Right lobe of liver (tissue), 6 donors: ENCODE measurements around the gene VPS37C. TPM values are rescaled to one million over a fixed set of nuclear protein-coding genes. Genes with fewer than 3 reads are reported as not detected.
A peak's percentile ranks its signal among the peaks of the same experiment; 100 is the strongest.

Experiments
- ATAC-seq, 4 donors: fragments of 200-7000 bp; cut with Tn5 transposase; one replicate each; pipeline ENCODE4 v1.9.1; 2020; ENCODE audit warnings: mild to moderate bottlenecking in 4 of 4, moderate library complexity in 4 of 4
- DNase-seq, 3 donors: peaks; one replicate each; pipeline ENCODE4 v3.0.0-alpha.2; 2020
- H3K27ac ChIP-seq, 3 donors: fragments of 200-600 bp; one replicate each; pipeline ENCODE4 v1.8.0; 2022
- H3K27me3 ChIP-seq, 2 donors: fragments of 200-600 bp; one replicate each; pipeline ENCODE4 v1.8.0; 2022
- H3K36me3 ChIP-seq, 4 donors: fragments of 200-600 bp; sonication (generic) in 1 of 4; one replicate each; pipeline versions ENCODE4 v1.5.1 to v1.8.0; 2017 to 2022; ENCODE audit warnings: control low read depth in 1 of 4
- H3K4me1 ChIP-seq, 4 donors: fragments of 200-600 bp; sonication (generic) in 1 of 4; one replicate each; pipeline versions ENCODE4 v1.5.1 to v1.8.0; 2017 to 2022; ENCODE audit warnings: control low read depth in 1 of 4
- H3K4me3 ChIP-seq, 3 donors: fragments of 200-600 bp; one replicate each; pipeline ENCODE4 v1.8.0; 2022
- H3K9me3 ChIP-seq, 4 donors: fragments of 200-600 bp; sonication (generic) in 1 of 4; one replicate each; pipeline versions ENCODE4 v1.5.1 to v1.8.0; 2017 to 2022; ENCODE audit warnings: control low read depth in 1 of 4
- CTCF ChIP-seq, 4 donors: fragments of 200-600 bp in 3 of 4; fragments of 450-650 bp in 1 of 4; IDR thresholded peaks; one replicate each; pipeline versions ENCODE4 v1.5.1 to v1.8.0; 2016 to 2022; ENCODE audit warnings: antibody characterized with exemption in 4 of 4, mild to moderate bottlenecking in 2 of 4
- POLR2A ChIP-seq: fragments of 450-650 bp; IDR thresholded peaks from one replicate; pipeline ENCODE4 v1.6.1; 2017; ENCODE audit warnings: antibody characterized with exemption, mild to moderate bottlenecking
- WGBS: methylation state at CpG from one replicate; pipeline ENCODE4 v1.1.6; 2018; ENCODE audit warnings: low coverage, low lambda C conversion rate; ENCODE audit not compliant: insufficient coverage; ENCODE audit errors: missing lambda C conversion rate; 5-methylcytosine and 5-hydroxymethylcytosine counted together
- intact Hi-C, 2 donors: fragments of 100-400 bp; cut with DNase I; formaldehyde crosslinking; loops; one replicate each; pipeline versions ENCODE4 v1.11.2 to v1.14.1; 2022
- total RNA-seq, 6 experiments: library from RNA; depleted of rRNA in 2 of 6; stranded (reverse); fragments of >200 nt in 2 of 6; fragmentation: NEBNext Ultra II Directional in 3 of 6; extraction: Animal tissue kit (Norgen Biotek cat#: 25700) in 3 of 6; gene quantifications; one replicate each; pipeline versions ENCODE4 v1.1.0 to v1.2.4, GENCODE V29; 2016 to 2023
- donor health status: DM: no; HTN: yes; CAD: no.
- donor health status: DM: no; HTN: no; CAD: no.
- donor health status: DM: no; HTN: no; CAD: no.
- donor health status: DM: no; HTN: yes; CAD: no.
- donor health status: DM: no; HTN: yes; CAD: no.

VPS37C gene
- total RNA-seq, 6 experiments from 2014 or later = 4.6 to 7.6 (median 6.0) TPM

GRCh38 chr11:61122761-61123160 lies 38.5 kb downstream of the VPS37C start:
- 83% methylated on average over 1 of the region's 13 CpGs for WGBS
- no peak for TF ChIP-seq CTCF (IDR thresholded peaks at IDR 0.05)

GRCh38 chr11:61121917-61122316 lies 39.3 kb downstream of the VPS37C start:
- intact Hi-C loops = loop anchor here in 1 of 2 donors (10.0 kb wide), 1 partner anchor 137 kb away; no protein-coding TSS in a partner anchor
- no peaks in the 10 kb centered on the region for H3K9me3 ChIP-seq
- 70% methylated on average over 2 of the region's 2 CpGs for WGBS
- H3K4me1 ChIP-seq = no peaks in the 10 kb centered on the region
- H3K27me3 ChIP-seq = no peaks in the 10 kb centered on the region
- H3K27ac ChIP-seq = no peak overlapping the region
- DNase-seq = no peak
- TF ChIP-seq CTCF (IDR thresholded peaks at IDR 0.05) (no peak), POLR2A (no peak)
- no peaks in the 10 kb centered on the region for H3K36me3 ChIP-seq
- ATAC-seq = no peak
- H3K4me3 ChIP-seq = no peak overlapping the region

More at GRCh38 chr11:61122761-61123160, 38.5 kb downstream of the VPS37C start:
- intact Hi-C loops = loop anchor here in 1 of 2 donors (10.0 kb wide), 1 partner anchor 138 kb away; no protein-coding TSS in a partner anchor
- peak in 1 of 3 donors; percentile 10 for DNase-seq
- H3K27ac ChIP-seq = no peak overlapping the region
- H3K4me1 ChIP-seq = no peaks in the 10 kb centered on the region
- no peaks in the 10 kb centered on the region for H3K27me3 ChIP-seq
- H3K36me3 ChIP-seq = no peaks in the 10 kb centered on the region
- H3K4me3 ChIP-seq = no peak overlapping the region
- no peak for ATAC-seq
- no peaks in the 10 kb centered on the region for H3K9me3 ChIP-seq

- intact Hi-C loops = loop anchor here in 1 of 2 donors (10.0 kb wide), 1 partner anchor 137 kb away; no protein-coding TSS in a partner anchor
- WGBS = 6% methylated on average over 3 of the region's 15 CpGs
- TF ChIP-seq CTCF (IDR thresholded peaks at IDR 0.05) = no peak
- TF ChIP-seq POLR2A = no peak
Measured at GRCh38 chr11:61121192-61121831, 39.9 kb downstream of the VPS37C start.

GRCh38 chr11:61120706-61121191 lies 40.5 kb downstream of the VPS37C start:
- Histone ChIP-seq H3K27ac (no peak overlapping the region), H3K27me3 (no peaks in the 10 kb centered on the region), H3K4me3 (no peak overlapping the region), H3K36me3 (no peaks in the 10 kb centered on the region), H3K9me3 (no peaks in the 10 kb centered on the region), H3K4me1 (no peaks in the 10 kb centered on the region)
- no CpG with 5 or more reads among the region's 5 CpGs for WGBS
- DNase-seq = no peak
- ATAC-seq = no peak
- intact Hi-C loops = loop anchor here in 1 of 2 donors (10.0 kb wide), 1 partner anchor 136 kb away; no protein-coding TSS in a partner anchor
- no peak for TF ChIP-seq POLR2A

More at GRCh38 chr11:61121192-61121831, 39.9 kb downstream of the VPS37C start:
- H3K4me3 ChIP-seq = no peak overlapping the region
- no peaks in the 10 kb centered on the region for H3K9me3 ChIP-seq
- H3K27me3 ChIP-seq = no peaks in the 10 kb centered on the region
- H3K4me1 ChIP-seq = no peaks in the 10 kb centered on the region
- ATAC-seq (peak in 2 of 4 donors; percentile 23 to 40), DNase-seq (no peak)
- no peaks in the 10 kb centered on the region for H3K36me3 ChIP-seq
- H3K27ac ChIP-seq = no peak overlapping the region

- TF ChIP-seq CTCF (IDR thresholded peaks at IDR 0.05) (no peak), POLR2A (no peak)
- H3K9me3 ChIP-seq = no peaks in the 10 kb centered on the region
- no peak for ATAC-seq
- H3K27me3 ChIP-seq = no peaks in the 10 kb centered on the region
- H3K4me3 ChIP-seq = no peak overlapping the region
- H3K4me1 ChIP-seq = no peaks in the 10 kb centered on the region
- no peak overlapping the region for H3K27ac ChIP-seq
- intact Hi-C loops = loop anchor here in 1 of 2 donors (10.0 kb wide), 1 partner anchor 135 kb away; no protein-coding TSS in a partner anchor
- 74% methylated on average over 9 of the region's 14 CpGs for WGBS
- H3K36me3 ChIP-seq = no peaks in the 10 kb centered on the region
- peak in 1 of 3 donors; percentile 9 for DNase-seq
Measured at GRCh38 chr11:61120099-61120705, 41.0 kb downstream of the VPS37C start.
